Spleen (tissue), 7 donors: ENCODE data around the gene RBAK.

Experiments used
- POLR2A ChIP-seq, 3 donors: fragments of 450-650 bp; IDR thresholded peaks; one replicate each; pipeline ENCODE4 v1.5.1; 2017; ENCODE audit warnings: antibody characterized with exemption in 3 of 3, mild to moderate bottlenecking in 1 of 3
- POLR2AphosphoS5 ChIP-seq, 3 donors: sonication (generic); formaldehyde crosslinking; IDR thresholded peaks; one replicate each; pipeline ENCODE4 v1.5.1; 2017; ENCODE audit warnings: antibody characterized with exemption in 3 of 3
- TF ChIP-seq, protein P1 (sequence below), 11 experiments: fragments of 200-600 bp in 7 of 11; fragments of 450-650 bp in 4 of 11; sonication (generic) in 4 of 11; IDR thresholded peaks in 8 of 11; conservative IDR thresholded peaks in 3 of 11; 1 replicate in 7 of 11; 2 replicates in 4 of 11; pipeline versions ENCODE4 v1.4.0 to v1.8.0; 2016 to 2021; ENCODE audit warnings: antibody characterized with exemption in 11 of 11, inconsistent platforms in 4 of 11, mild to moderate bottlenecking in 1 of 11
- donor health status: DM: no; HTN: no; CAD: no; lungs with moderate emphysema.
- donor health status: DM: no; HTN: no; CAD: no.
- donor health status: DM: no; HTN: no; CAD: no.

DNA sequence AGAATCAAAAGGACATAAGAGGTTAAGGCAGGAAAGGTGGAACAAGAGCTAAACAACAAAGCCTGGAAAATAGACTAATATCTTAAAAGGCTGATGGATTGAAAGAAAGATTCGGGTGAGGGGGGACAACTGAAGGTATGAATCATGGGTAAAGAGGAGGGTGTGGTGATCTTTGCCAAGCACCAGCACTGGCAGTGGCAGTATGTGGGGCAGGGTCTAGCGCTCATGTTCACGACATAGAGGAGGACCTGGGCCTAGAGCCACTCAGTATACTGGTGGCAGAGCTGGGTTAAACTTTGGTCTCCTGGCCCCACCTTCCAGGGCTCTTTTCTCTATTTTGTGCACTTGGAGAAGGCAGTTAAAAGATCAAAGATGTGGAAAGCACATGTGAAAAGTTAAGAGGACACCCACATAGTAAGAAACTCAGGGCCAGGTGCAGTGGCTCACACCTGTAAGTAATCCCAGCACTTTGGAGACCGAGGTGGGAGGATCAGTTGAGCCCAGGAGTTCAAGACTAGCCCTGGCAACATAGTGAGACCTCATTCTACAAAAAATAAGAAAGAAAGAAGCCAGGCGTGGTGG lies 46.2 kb upstream of the RBAK start:
- TF ChIP-seq, protein P1, sequence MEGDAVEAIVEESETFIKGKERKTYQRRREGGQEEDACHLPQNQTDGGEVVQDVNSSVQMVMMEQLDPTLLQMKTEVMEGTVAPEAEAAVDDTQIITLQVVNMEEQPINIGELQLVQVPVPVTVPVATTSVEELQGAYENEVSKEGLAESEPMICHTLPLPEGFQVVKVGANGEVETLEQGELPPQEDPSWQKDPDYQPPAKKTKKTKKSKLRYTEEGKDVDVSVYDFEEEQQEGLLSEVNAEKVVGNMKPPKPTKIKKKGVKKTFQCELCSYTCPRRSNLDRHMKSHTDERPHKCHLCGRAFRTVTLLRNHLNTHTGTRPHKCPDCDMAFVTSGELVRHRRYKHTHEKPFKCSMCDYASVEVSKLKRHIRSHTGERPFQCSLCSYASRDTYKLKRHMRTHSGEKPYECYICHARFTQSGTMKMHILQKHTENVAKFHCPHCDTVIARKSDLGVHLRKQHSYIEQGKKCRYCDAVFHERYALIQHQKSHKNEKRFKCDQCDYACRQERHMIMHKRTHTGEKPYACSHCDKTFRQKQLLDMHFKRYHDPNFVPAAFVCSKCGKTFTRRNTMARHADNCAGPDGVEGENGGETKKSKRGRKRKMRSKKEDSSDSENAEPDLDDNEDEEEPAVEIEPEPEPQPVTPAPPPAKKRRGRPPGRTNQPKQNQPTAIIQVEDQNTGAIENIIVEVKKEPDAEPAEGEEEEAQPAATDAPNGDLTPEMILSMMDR (IDR thresholded peaks at IDR 0.05 in 8 of 11, conservative IDR thresholded peaks at IDR 0.05 in 3 of 11): no peak
- TF ChIP-seq POLR2AphosphoS5 (IDR thresholded peaks at IDR 0.05) (no peak), POLR2A (IDR thresholded peaks at IDR 0.05) (no peak)
